OCI-LY1 (cell line): ENCODE data around the gene SAMD11.
"Not testable (repeated sequence)": the region's sequence is repeated elsewhere in the genome, so short reads cannot be mapped to it uniquely, and the experiment has no call there.

Experiments used
- H2AFZ ChIP-seq: fragments of 200-600 bp; sonication (generic), shearing (Covaris generic); 2 replicates; pipeline ENCODE4 v1.6.0; 2014; ENCODE audit warnings: antibody characterized with exemption, mild to moderate bottlenecking, low read length
- H3F3A ChIP-seq: fragments of 200-600 bp; sonication (generic), shearing (Covaris generic); 2 replicates; pipeline ENCODE4 v1.6.0; 2014; ENCODE audit warnings: mild to moderate bottlenecking, antibody characterized with exemption, low read length, moderate library complexity; ENCODE audit not compliant: insufficient read depth
- H3K27ac ChIP-seq: fragments of 200-600 bp; sonication (generic); 2 replicates; pipeline ENCODE4 v1.5.1; 2014; ENCODE audit warnings: low read length, mixed run types, mild to moderate bottlenecking, low read depth; ENCODE audit not compliant: poor library complexity, severe bottlenecking
- H3K27me3 ChIP-seq: fragments of 200-600 bp; sonication (generic); 2 replicates; pipeline ENCODE4 v1.6.0; 2014; ENCODE audit warnings: antibody characterized with exemption, mild to moderate bottlenecking, low read length, moderate library complexity; ENCODE audit not compliant: insufficient read depth
- H3K36me3 ChIP-seq: fragments of 200-600 bp; sonication (generic); 2 replicates; pipeline ENCODE4 v1.6.1; 2014; ENCODE audit warnings: mild to moderate bottlenecking, antibody characterized with exemption, low read length, moderate library complexity, mixed read lengths; ENCODE audit not compliant: insufficient read depth
- H3K4me1 ChIP-seq: fragments of 200-600 bp; sonication (generic); 2 replicates; pipeline ENCODE4 v1.5.1; 2014; ENCODE audit warnings: mild to moderate bottlenecking, low read length, moderate library complexity; ENCODE audit not compliant: insufficient read depth, severe bottlenecking
- H3K4me2 ChIP-seq: fragments of 200-600 bp; sonication (generic), shearing (Covaris generic); 2 replicates; pipeline ENCODE4 v1.6.1; 2014; ENCODE audit warnings: low read length
- H3K4me3 ChIP-seq: fragments of 200-600 bp; sonication (generic); 2 replicates; pipeline ENCODE4 v1.5.1; 2014; ENCODE audit warnings: low read length, low read depth, mild to moderate bottlenecking, mixed read lengths; ENCODE audit not compliant: poor library complexity, severe bottlenecking
- H3K79me2 ChIP-seq: fragments of 200-600 bp; shearing (Covaris generic); 2 replicates; pipeline ENCODE4 v1.6.1; 2016; ENCODE audit warnings: mixed run types, low read length, mixed read lengths; ENCODE audit not compliant: insufficient read depth
- H3K9ac ChIP-seq: fragments of 200-600 bp; sonication (generic), shearing (Covaris generic); 2 replicates; pipeline ENCODE4 v1.6.1; 2014; ENCODE audit warnings: mild to moderate bottlenecking, low read length, mixed read lengths
- H3K9me2 ChIP-seq: fragments of 200-600 bp; sonication (generic), shearing (Covaris generic); 2 replicates; pipeline ENCODE4 v1.6.1; 2014; ENCODE audit warnings: low read depth, mild to moderate bottlenecking, low read length, mixed read lengths
- H3K9me3 ChIP-seq: fragments of 200-600 bp; shearing (Covaris generic); 2 replicates; pipeline ENCODE4 v1.6.1; 2014; ENCODE audit warnings: low read length, mixed read lengths
- H4K20me1 ChIP-seq: fragments of 200-600 bp; sonication (generic), shearing (Covaris generic); 2 replicates; pipeline ENCODE4 v1.6.0; 2016; ENCODE audit warnings: mild to moderate bottlenecking, low read length; ENCODE audit not compliant: insufficient read depth
- EZH2 ChIP-seq: fragments of 200-600 bp; sonication (generic), shearing (Covaris generic); IDR thresholded peaks from 2 replicates; pipeline ENCODE4 v1.8.0; 2017; ENCODE audit warnings: borderline replicate concordance, mixed run types, mild to moderate bottlenecking, antibody characterized with exemption, low read length, moderate library complexity, mixed read lengths
- TF ChIP-seq, protein P1 (sequence below): fragments of 200-600 bp; sonication (generic), shearing (Covaris generic); IDR thresholded peaks from 2 replicates; pipeline ENCODE4 v1.5.1; 2017; ENCODE audit warnings: mild to moderate bottlenecking, antibody characterized with exemption, low read length, moderate library complexity, mixed read lengths

SAMD11 gene

DNA sequence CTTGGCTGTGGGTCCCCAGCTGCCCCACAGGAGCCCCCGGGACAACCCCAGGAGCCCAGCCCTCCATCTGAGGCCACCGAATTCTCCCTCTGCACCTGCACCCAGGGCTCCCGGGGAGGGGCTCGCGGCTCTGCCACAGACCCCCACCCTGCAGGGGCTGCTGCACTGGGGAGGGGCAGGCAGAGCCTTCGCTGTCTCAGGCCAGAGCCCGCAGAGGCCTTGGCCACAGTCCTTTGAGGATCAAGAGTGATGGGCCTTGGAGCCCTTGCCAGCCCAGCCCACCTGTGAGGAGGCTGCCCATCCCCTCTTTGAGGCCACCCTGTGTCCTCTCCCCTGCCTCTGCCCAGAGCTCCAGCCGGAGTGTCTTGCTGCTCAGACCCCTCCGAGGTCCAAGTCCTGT is 51.6 kb downstream of the SAMD11 start:
- Histone ChIP-seq H3K9me2 (no peaks in the 10 kb centered on the region), H3K4me2 (no peak overlapping the region), H2AFZ (no peak overlapping the region), H3K27ac (no peak overlapping the region), H4K20me1 (no peaks in the 10 kb centered on the region), H3K36me3 (no peaks in the 10 kb centered on the region), H3K4me3 (no peak overlapping the region), H3K79me2 (no peaks in the 10 kb centered on the region), H3F3A (no peaks in the 10 kb centered on the region), H3K4me1 (peaks cover 7% of the 10 kb centered on the region), H3K9ac (no peak overlapping the region), H3K27me3 (peaks cover 6% of the 10 kb centered on the region; the same call in 1 of the 2 replicates), H3K9me3 (no peaks in the 10 kb centered on the region)
- TF ChIP-seq EZH2 = no peak
- TF ChIP-seq, protein P1, sequence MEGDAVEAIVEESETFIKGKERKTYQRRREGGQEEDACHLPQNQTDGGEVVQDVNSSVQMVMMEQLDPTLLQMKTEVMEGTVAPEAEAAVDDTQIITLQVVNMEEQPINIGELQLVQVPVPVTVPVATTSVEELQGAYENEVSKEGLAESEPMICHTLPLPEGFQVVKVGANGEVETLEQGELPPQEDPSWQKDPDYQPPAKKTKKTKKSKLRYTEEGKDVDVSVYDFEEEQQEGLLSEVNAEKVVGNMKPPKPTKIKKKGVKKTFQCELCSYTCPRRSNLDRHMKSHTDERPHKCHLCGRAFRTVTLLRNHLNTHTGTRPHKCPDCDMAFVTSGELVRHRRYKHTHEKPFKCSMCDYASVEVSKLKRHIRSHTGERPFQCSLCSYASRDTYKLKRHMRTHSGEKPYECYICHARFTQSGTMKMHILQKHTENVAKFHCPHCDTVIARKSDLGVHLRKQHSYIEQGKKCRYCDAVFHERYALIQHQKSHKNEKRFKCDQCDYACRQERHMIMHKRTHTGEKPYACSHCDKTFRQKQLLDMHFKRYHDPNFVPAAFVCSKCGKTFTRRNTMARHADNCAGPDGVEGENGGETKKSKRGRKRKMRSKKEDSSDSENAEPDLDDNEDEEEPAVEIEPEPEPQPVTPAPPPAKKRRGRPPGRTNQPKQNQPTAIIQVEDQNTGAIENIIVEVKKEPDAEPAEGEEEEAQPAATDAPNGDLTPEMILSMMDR = no peak

GRCh38 chr1:975896-976683 is 52.4 kb downstream of the SAMD11 start:
- H2AFZ ChIP-seq = no peak overlapping the region
- H4K20me1 ChIP-seq = no peaks in the 10 kb centered on the region
- H3K4me3 ChIP-seq = peak overlapping the region; percentile 19
- H3K9ac ChIP-seq = no peak overlapping the region
- no peaks in the 10 kb centered on the region for H3K36me3 ChIP-seq
- H3K9me2 ChIP-seq = no peaks in the 10 kb centered on the region
- H3K27me3 ChIP-seq = peaks cover 6% of the 10 kb centered on the region; the same call in 1 of the 2 replicates
- H3K4me1 ChIP-seq = peaks cover 7% of the 10 kb centered on the region
- H3K27ac ChIP-seq = no peak overlapping the region
- H3K9me3 ChIP-seq = no peaks in the 10 kb centered on the region
- TF ChIP-seq EZH2 = no peak
- TF ChIP-seq, protein P1 = peak; percentile 57
- H3K79me2 ChIP-seq = no peaks in the 10 kb centered on the region
- H3F3A ChIP-seq = no peaks in the 10 kb centered on the region
- peak overlapping the region; percentile 39; the same call in 1 of the 2 replicates for H3K4me2 ChIP-seq

- H3K27me3 ChIP-seq, H3K36me3 ChIP-seq, H3K4me1 ChIP-seq, H3K9ac ChIP-seq, H3K79me2 ChIP-seq, H4K20me1 ChIP-seq, H3K9me2 ChIP-seq, H3F3A ChIP-seq, H2AFZ ChIP-seq, H3K9me3 ChIP-seq, H3K4me2 ChIP-seq, H3K27ac ChIP-seq, H3K4me3 ChIP-seq: not testable (repeated sequence)
These were observed 53.1 kb downstream of the SAMD11 start for GRCh38 chr1:976791-977190.
